H9 (cell line): ENCODE data around the gene SMIM28. TPM values are rescaled to one million over a fixed set of nuclear protein-coding genes. Genes with fewer than 3 reads are reported as not detected.

Source experiments
- DNase-seq: peaks from one replicate; pipeline ENCODE4 v3.0.0-alpha.2; 2017
- H2AFZ ChIP-seq: one replicate; pipeline ENCODE4 v1.6.1; 2013; ENCODE audit warnings: mild to moderate bottlenecking, low read length, control low read depth, moderate library complexity
- H2AK5ac ChIP-seq: 2 replicates; pipeline ENCODE4 v1.6.1; 2013; ENCODE audit warnings: low read length, control low read depth, mixed read lengths; ENCODE audit not compliant: insufficient read length
- H2BK120ac ChIP-seq: one replicate; pipeline ENCODE4 v1.6.1; 2013; ENCODE audit warnings: low read depth, mild to moderate bottlenecking, low read length, control low read depth, inconsistent platforms; ENCODE audit not compliant: poor library complexity, severe bottlenecking
- H2BK12ac ChIP-seq: 2 replicates; pipeline ENCODE4 v1.6.1; 2013; ENCODE audit warnings: low read length, control low read depth, mixed read lengths, low read depth; ENCODE audit not compliant: insufficient read length
- H2BK15ac ChIP-seq: 2 replicates; pipeline ENCODE4 v1.6.1; 2013; ENCODE audit warnings: low read depth, low read length, control low read depth
- H2BK20ac ChIP-seq: one replicate; pipeline ENCODE4 v1.6.1; 2013; ENCODE audit warnings: low read depth, mild to moderate bottlenecking, low read length, control low read depth, inconsistent platforms; ENCODE audit not compliant: poor library complexity, severe bottlenecking
- H2BK5ac ChIP-seq: 2 replicates; pipeline ENCODE4 v1.6.1; 2013; ENCODE audit warnings: low read length, control low read depth, mixed read lengths; ENCODE audit not compliant: insufficient read length
- H3K14ac ChIP-seq: 2 replicates; pipeline ENCODE4 v1.6.1; 2013; ENCODE audit warnings: low read length, control low read depth; ENCODE audit not compliant: insufficient read depth
- H3K18ac ChIP-seq: 2 replicates; pipeline ENCODE4 v1.6.1; 2013; ENCODE audit warnings: low read depth, mild to moderate bottlenecking, mixed read lengths, low read length, control low read depth; ENCODE audit not compliant: insufficient read length
- H3K23ac ChIP-seq: 2 replicates; pipeline ENCODE4 v1.6.1; 2013; ENCODE audit warnings: low read length, control low read depth, mixed read lengths, low read depth; ENCODE audit not compliant: insufficient read length
- H3K23me2 ChIP-seq: 2 replicates; pipeline ENCODE4 v1.6.1; 2013; ENCODE audit warnings: low read depth, mild to moderate bottlenecking, mixed read lengths, low read length, control low read depth; ENCODE audit not compliant: insufficient read length, poor library complexity, severe bottlenecking
- H3K27ac ChIP-seq: 2 replicates; pipeline ENCODE4 v1.5.1; 2013; ENCODE audit warnings: low read length, control low read depth, mixed read lengths, low read depth; ENCODE audit not compliant: insufficient read length
- H3K27me3 ChIP-seq: 2 replicates; pipeline ENCODE4 v1.6.1; 2013; ENCODE audit warnings: low read length, control low read depth, inconsistent platforms; ENCODE audit not compliant: insufficient read depth
- H3K4ac ChIP-seq: 2 replicates; pipeline ENCODE4 v1.6.1; 2013; ENCODE audit warnings: low read depth, mild to moderate bottlenecking, control low read depth, inconsistent platforms, low read length, moderate library complexity
- H3K4me1 ChIP-seq: 2 replicates; pipeline ENCODE4 v1.6.1; 2013; ENCODE audit warnings: low read length, control low read depth, inconsistent platforms; ENCODE audit not compliant: insufficient read depth
- H3K4me2 ChIP-seq: 2 replicates; pipeline ENCODE4 v1.6.1; 2013; ENCODE audit warnings: low read length, control low read depth, mixed read lengths; ENCODE audit not compliant: insufficient read length, insufficient read depth
- H3K56ac ChIP-seq: 2 replicates; pipeline ENCODE4 v1.6.1; 2013; ENCODE audit warnings: low read depth, mild to moderate bottlenecking, mixed read lengths, low read length, control low read depth; ENCODE audit not compliant: insufficient read length
- H3K79me1 ChIP-seq: 2 replicates; pipeline ENCODE4 v1.6.1; 2013; ENCODE audit warnings: low read depth, mild to moderate bottlenecking, moderate library complexity, low read length, control low read depth, inconsistent platforms; ENCODE audit not compliant: insufficient read depth, poor library complexity, severe bottlenecking
- H3K79me2 ChIP-seq: 2 replicates; pipeline ENCODE4 v1.6.1; 2013; ENCODE audit warnings: low read length, control low read depth, inconsistent platforms; ENCODE audit not compliant: insufficient read depth
- H3K9ac ChIP-seq: 2 replicates; pipeline ENCODE4 v1.6.1; 2013; ENCODE audit warnings: low read length, control low read depth, mixed read lengths; ENCODE audit not compliant: insufficient read length; ENCODE audit errors: extremely low read depth
- H3K9me3 ChIP-seq: one replicate; pipeline ENCODE4 v1.6.1; 2013; ENCODE audit warnings: low read depth, low read length, inconsistent platforms; ENCODE audit not compliant: control insufficient read depth
- H3T11ph ChIP-seq: one replicate; pipeline ENCODE4 v1.6.1; 2013; ENCODE audit warnings: mild to moderate bottlenecking, low read length, control low read depth, inconsistent platforms
- H4K20me1 ChIP-seq: one replicate; pipeline ENCODE4 v1.6.1; 2013; ENCODE audit not compliant: control insufficient read depth, insufficient read length, insufficient read depth
- H4K5ac ChIP-seq: 2 replicates; pipeline ENCODE4 v1.6.1; 2013; ENCODE audit warnings: low read depth, mild to moderate bottlenecking, mixed read lengths, low read length, control low read depth; ENCODE audit not compliant: insufficient read length
- H4K8ac ChIP-seq: replicated peaks from 2 replicates; pipeline ENCODE4 v1.6.1; 2013; ENCODE audit warnings: low read length, control low read depth, mixed read lengths, low read depth; ENCODE audit not compliant: insufficient read length
- H4K91ac ChIP-seq: 2 replicates; pipeline ENCODE4 v1.6.1; 2013; ENCODE audit warnings: low read depth, mild to moderate bottlenecking, moderate library complexity, mixed read lengths, low read length, control low read depth; ENCODE audit not compliant: insufficient read length
- H3K27ac Mint-ChIP-seq, 3 experiments: 2 replicates in 2 of 3; 3 replicates in 1 of 3; pipeline ENCODE4 v1.8.0; 2020 to 2021; ENCODE audit warnings: mixed read lengths in 3 of 3, mild to moderate bottlenecking in 1 of 3, moderate library complexity in 1 of 3
- H3K27me3 Mint-ChIP-seq: 2 replicates; pipeline ENCODE4 v1.8.0; 2021; ENCODE audit warnings: low read depth, mild to moderate bottlenecking, moderate library complexity, mixed read lengths
- H3K36me3 Mint-ChIP-seq, 3 experiments: 2 replicates in 2 of 3; 3 replicates in 1 of 3; pipeline ENCODE4 v1.8.0; 2020 to 2021; ENCODE audit warnings: low read depth in 3 of 3, mixed read lengths in 3 of 3; ENCODE audit not compliant: insufficient read depth in 1 of 3
- H3K4me1 Mint-ChIP-seq, 2 experiments: 2 replicates each; pipeline ENCODE4 v1.8.0; 2020; ENCODE audit warnings: mixed read lengths in 2 of 2
- H3K4me3 Mint-ChIP-seq, 2 experiments: 2 replicates in 1 of 2; 3 replicates in 1 of 2; pipeline ENCODE4 v1.8.0; 2020 to 2021; ENCODE audit warnings: mild to moderate bottlenecking in 2 of 2, mixed read lengths in 2 of 2, moderate library complexity in 1 of 2
- H3K9me3 Mint-ChIP-seq, 2 experiments: 2 replicates in 1 of 2; 3 replicates in 1 of 2; pipeline ENCODE4 v1.8.0; 2020; ENCODE audit warnings: mild to moderate bottlenecking in 2 of 2, mixed read lengths in 2 of 2, moderate library complexity in 1 of 2
- CTCF ChIP-seq: fragments of 200-600 bp; sonication (generic); conservative IDR thresholded peaks from 3 replicates; pipeline ENCODE4 v1.8.0; 2021; ENCODE audit warnings: antibody characterized with exemption, mild to moderate bottlenecking
- WGBS: extraction: QIAGEN DNeasy Blood & Tissue Kit; methylation state at CpG from one replicate; pipeline ENCODE4 v1.1.7; 2013; ENCODE audit warnings: missing lambda C conversion rate, low lambda C conversion rate, mixed read lengths; ENCODE audit not compliant: insufficient read length; ENCODE audit errors: extremely low coverage; 5-methylcytosine and 5-hydroxymethylcytosine counted together
- total RNA-seq: library from RNA; stranded (reverse); gene quantifications from 2 replicates; pipeline ENCODE4 v1.2.1, GENCODE V29; 2021

SMIM28 gene
- total RNA-seq, 1 experiment from 2014 or later = not detected

- peaks cover 12 to 43% (median 25%) of the 10 kb centered on the region in 3 experiments for H3K36me3 Mint-ChIP-seq
- Histone ChIP-seq H2AK5ac (no peak overlapping the region), H3K4me2 (peak overlapping the region; percentile 39), H2BK120ac (no peak overlapping the region), H2AFZ (no peak overlapping the region), H3K27me3 (no peaks in the 10 kb centered on the region), H3K23ac (no peak overlapping the region), H3K79me1 (no peaks in the 10 kb centered on the region), H2BK15ac (no peak overlapping the region), H2BK5ac (no peak overlapping the region), H3K18ac (no peak overlapping the region), H3K14ac (no peak overlapping the region), H3T11ph (no peak overlapping the region), H3K79me2 (0 out of 2 replicates have a peak, but pooled peaks cover 2% of the 10 kb centered on the region), H2BK20ac (no peak overlapping the region), H3K56ac (no peak overlapping the region), H4K20me1 (no peaks in the 10 kb centered on the region), H3K4ac (no peak overlapping the region), H3K9me3 (no peaks in the 10 kb centered on the region), H4K8ac (no peak overlapping the region), H3K27ac (peak overlapping the region; percentile 79), H4K91ac (no peak overlapping the region), H3K23me2 (no peaks in the 10 kb centered on the region), H3K4me1 (peaks cover 2% of the 10 kb centered on the region; the same call in 1 of the 2 replicates), H2BK12ac (no peak overlapping the region), H4K5ac (no peak overlapping the region), H3K9ac (no peak overlapping the region)
- peak overlapping the region; percentile 28 to 52; a peak in 4 of 5 replicates for H3K4me3 Mint-ChIP-seq
- DNase-seq = no peak
- no peaks in the 10 kb centered on the region for H3K27me3 Mint-ChIP-seq
- peak overlapping the region; percentile 16 to 92 (median 46); a peak in 6 of 7 replicates for H3K27ac Mint-ChIP-seq
- no CpG with 5 or more reads among the region's 1 CpG for WGBS
- no peak for TF ChIP-seq CTCF
- H3K4me1 Mint-ChIP-seq = peaks cover 38 to 42% of the 10 kb centered on the region in 2 experiments
- no peaks in the 10 kb centered on the region for H3K9me3 Mint-ChIP-seq
Observed at GRCh38 chr6:138331444-138331843, 46.3 kb upstream of the SMIM28 start.
